ENCODE data around the gene SF3A1. TPM values are rescaled to one million over a fixed set of nuclear protein-coding genes. Genes with fewer than 3 reads are reported as not detected.

Gene SF3A1
- total RNA-seq, 1 donor from 2014 or later = 78.3 TPM

DNA sequence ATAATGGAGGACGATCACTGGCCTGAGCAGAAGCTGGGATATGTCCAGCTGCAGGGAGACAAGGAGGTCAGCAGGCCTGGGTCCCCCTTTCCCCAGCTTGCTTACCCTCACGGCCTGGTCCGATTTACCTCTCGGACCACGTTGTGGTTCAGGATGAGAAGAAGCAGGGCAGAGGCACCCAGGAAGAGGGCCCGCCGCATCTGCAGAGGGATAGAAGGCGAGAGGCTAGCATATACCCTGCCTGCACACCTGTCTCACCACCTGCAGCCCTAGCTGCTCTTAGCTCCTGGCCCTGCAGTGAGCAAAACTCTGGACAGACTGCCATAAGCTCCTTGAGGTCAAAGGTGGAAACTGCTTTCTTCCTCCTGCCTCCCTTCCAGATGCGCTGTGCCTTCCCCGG, 29.2 kb upstream of the SF3A1 start:
- H3K9me3 ChIP-seq = no peaks in the 10 kb centered on the region
- intact Hi-C loops (cut with DNase I) = loop anchor here (2.0 to 5.0 kb wide), 2 partner anchors 97 to 124 kb away; partner anchors contain the start of gene CASTOR1
- peaks cover 0 to 23% of the 10 kb centered on the region in 2 donors for H3K36me3 ChIP-seq
- DNase-seq (ENCODE audit: extremely low spot score in 2 of 2) = no peak
- no peaks in the 10 kb centered on the region for H3K27me3 ChIP-seq
- H3K27ac ChIP-seq = no peak overlapping the region
- peak overlapping the region; percentile 49 to 51 for H3K4me3 ChIP-seq
- TF ChIP-seq POLR2AphosphoS5 (IDR thresholded peaks at IDR 0.05; ENCODE audit: insufficient read depth in 1 of 2, low read depth in 1 of 2) = no peak
- TF ChIP-seq, protein P1, sequence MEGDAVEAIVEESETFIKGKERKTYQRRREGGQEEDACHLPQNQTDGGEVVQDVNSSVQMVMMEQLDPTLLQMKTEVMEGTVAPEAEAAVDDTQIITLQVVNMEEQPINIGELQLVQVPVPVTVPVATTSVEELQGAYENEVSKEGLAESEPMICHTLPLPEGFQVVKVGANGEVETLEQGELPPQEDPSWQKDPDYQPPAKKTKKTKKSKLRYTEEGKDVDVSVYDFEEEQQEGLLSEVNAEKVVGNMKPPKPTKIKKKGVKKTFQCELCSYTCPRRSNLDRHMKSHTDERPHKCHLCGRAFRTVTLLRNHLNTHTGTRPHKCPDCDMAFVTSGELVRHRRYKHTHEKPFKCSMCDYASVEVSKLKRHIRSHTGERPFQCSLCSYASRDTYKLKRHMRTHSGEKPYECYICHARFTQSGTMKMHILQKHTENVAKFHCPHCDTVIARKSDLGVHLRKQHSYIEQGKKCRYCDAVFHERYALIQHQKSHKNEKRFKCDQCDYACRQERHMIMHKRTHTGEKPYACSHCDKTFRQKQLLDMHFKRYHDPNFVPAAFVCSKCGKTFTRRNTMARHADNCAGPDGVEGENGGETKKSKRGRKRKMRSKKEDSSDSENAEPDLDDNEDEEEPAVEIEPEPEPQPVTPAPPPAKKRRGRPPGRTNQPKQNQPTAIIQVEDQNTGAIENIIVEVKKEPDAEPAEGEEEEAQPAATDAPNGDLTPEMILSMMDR (IDR thresholded peaks at IDR 0.05) = no peak
- peaks cover 12% of the 10 kb centered on the region for H3K4me1 ChIP-seq

DNA sequence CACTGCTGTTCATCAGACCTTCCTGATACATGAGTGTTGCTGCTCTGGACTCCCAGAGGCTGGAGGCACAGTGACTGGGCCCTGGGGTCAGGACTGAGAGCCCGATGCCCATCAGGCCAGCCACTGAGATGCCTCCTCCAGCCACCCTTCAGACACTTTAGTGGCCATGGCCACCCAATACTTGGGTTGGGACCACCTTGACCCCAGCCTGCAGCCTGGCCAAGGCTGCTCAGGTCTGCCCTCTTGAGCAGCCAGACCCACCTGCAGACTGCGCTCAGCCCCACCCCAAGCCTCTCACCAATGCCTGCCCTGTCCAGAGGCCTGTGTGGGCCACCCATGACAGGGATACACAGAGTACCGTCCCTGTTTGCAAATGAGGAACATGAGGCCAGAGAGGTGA, 26.4 kb upstream of the SF3A1 start:
- H3K27ac ChIP-seq = no peak overlapping the region
- no peaks in the 10 kb centered on the region for H3K27me3 ChIP-seq
- no peak for DNase-seq (ENCODE audit: extremely low spot score in 2 of 2)
- peaks cover 0 to 23% of the 10 kb centered on the region in 2 donors for H3K36me3 ChIP-seq
- no peaks in the 10 kb centered on the region for H3K9me3 ChIP-seq
- H3K4me3 ChIP-seq = no peak overlapping the region
- TF ChIP-seq POLR2A (IDR thresholded peaks at IDR 0.05) = no peak
- no peak for TF ChIP-seq POLR2AphosphoS5 (IDR thresholded peaks at IDR 0.05; ENCODE audit: insufficient read depth in 1 of 2, low read depth in 1 of 2)
- TF ChIP-seq, protein P1 (IDR thresholded peaks at IDR 0.05) = no peak
- intact Hi-C loops (cut with DNase I) = no loop called here
- H3K4me1 ChIP-seq = peaks cover 12% of the 10 kb centered on the region

DNA sequence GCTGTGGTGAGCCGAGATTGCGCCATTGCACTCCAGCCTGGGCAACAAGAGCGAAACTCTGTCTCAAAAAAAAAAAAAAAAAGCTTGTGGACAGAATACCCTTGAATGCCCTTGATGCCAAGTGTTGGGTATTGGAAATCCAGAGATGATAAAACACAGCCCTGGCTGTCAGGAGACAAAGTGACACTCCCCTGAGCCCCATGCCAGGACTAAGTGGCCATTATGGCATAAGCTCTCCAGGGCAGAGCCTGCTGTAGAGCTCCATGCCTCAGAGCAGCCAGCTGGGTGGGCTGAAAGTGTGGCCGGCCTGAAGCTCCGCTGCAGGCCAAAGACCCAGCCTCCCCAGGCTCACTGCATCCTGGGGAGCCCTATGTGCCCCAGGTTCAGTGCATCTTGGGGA, 25.6 kb upstream of the SF3A1 start:
- Histone ChIP-seq H3K27ac (no peak overlapping the region), H3K4me1 (peaks cover 12% of the 10 kb centered on the region), H3K27me3 (no peaks in the 10 kb centered on the region), H3K9me3 (no peaks in the 10 kb centered on the region), H3K36me3 (peaks cover 0 to 28% of the 10 kb centered on the region in 2 donors), H3K4me3 (no peak overlapping the region)
- no peak for DNase-seq (ENCODE audit: extremely low spot score in 2 of 2)
- TF ChIP-seq POLR2A (IDR thresholded peaks at IDR 0.05) = no peak
- TF ChIP-seq POLR2AphosphoS5 (IDR thresholded peaks at IDR 0.05; ENCODE audit: insufficient read depth in 1 of 2, low read depth in 1 of 2) = no peak
- TF ChIP-seq, protein P1 (IDR thresholded peaks at IDR 0.05) = no peak
- intact Hi-C loops (cut with DNase I) = no loop called here

DNA sequence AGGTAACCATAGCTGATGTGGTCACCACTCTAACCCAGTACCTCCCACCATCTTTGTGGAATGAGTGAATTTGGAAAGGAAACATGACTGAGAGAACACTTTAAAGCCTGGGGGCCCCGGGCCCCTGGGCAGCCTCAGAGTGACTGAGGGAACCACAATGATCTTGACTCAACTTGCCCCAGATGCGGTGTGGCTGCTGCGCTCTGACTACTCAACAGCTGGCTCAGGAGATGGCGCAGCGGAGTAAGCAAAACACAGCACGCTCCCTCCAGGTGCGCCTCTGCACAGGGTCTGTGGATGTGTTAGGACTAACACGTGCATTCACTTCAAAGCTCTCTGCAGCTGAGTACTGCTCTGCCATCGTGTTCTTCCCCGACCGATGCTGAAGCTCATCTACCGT, 24.6 kb upstream of the SF3A1 start:
- Histone ChIP-seq H3K4me3 (no peak overlapping the region), H3K27ac (no peak overlapping the region), H3K4me1 (peaks cover 5% of the 10 kb centered on the region), H3K27me3 (no peaks in the 10 kb centered on the region), H3K36me3 (peaks cover 0 to 28% of the 10 kb centered on the region in 2 donors), H3K9me3 (no peaks in the 10 kb centered on the region)
- TF ChIP-seq POLR2A (IDR thresholded peaks at IDR 0.05) (no peak), POLR2AphosphoS5 (IDR thresholded peaks at IDR 0.05; ENCODE audit: insufficient read depth in 1 of 2, low read depth in 1 of 2) (no peak)
- TF ChIP-seq, protein P1 (IDR thresholded peaks at IDR 0.05) = no peak
- DNase-seq (ENCODE audit: extremely low spot score in 2 of 2) = no peak
- intact Hi-C loops (cut with DNase I) = no loop called here

DNA sequence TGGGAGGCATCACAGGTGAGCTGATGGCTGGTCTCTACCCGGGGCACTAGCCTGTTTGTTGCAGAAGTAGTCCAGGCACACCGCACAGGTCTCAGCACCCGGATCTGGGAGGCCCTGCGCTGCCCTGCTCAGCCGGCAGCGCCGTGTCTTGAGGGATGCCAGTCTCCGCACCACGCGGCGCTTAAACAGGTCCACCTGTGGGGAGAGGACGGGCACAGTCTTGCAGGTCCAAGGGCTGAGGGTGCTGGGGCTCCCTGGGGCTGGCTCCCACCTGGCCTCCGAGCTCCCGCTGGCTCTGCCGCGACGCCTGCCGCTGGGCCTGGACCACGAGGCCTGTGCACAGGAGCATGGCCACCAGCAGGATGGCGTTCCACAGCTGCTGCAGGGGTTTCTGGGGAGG, 23.3 kb upstream of the SF3A1 start:
- intact Hi-C loops (cut with DNase I) = no loop called here
- Histone ChIP-seq H3K36me3 (peaks cover 0 to 28% of the 10 kb centered on the region in 2 donors), H3K27ac (no peak overlapping the region), H3K4me1 (no peaks in the 10 kb centered on the region), H3K4me3 (no peak overlapping the region), H3K9me3 (no peaks in the 10 kb centered on the region), H3K27me3 (no peaks in the 10 kb centered on the region)
- TF ChIP-seq, protein P1 (IDR thresholded peaks at IDR 0.05) = no peak
- TF ChIP-seq POLR2AphosphoS5 (IDR thresholded peaks at IDR 0.05; ENCODE audit: insufficient read depth in 1 of 2, low read depth in 1 of 2) (no peak), POLR2A (IDR thresholded peaks at IDR 0.05) (no peak)
- DNase-seq (ENCODE audit: extremely low spot score in 2 of 2) = no peak

Measured in vagina (tissue), 2 donors.